Activated naive CD8-positive, alpha-beta T cell treated with anti-CD3 and anti-CD28 coated beads, Interleukin-2, amount 50 U/mL, for 24 hours (primary cell): ENCODE data around the gene UBE3C.

Source experiments
- ATAC-seq: fragments of 150-1000 bp; cut with Tn5 transposase; one replicate; pipeline ENCODE4 v1.10.0; 2021
- DNase-seq: peaks from one replicate; pipeline ENCODE4 v3.0.0; 2021
- H3K27ac Mint-ChIP-seq: one replicate; pipeline ENCODE4 v1.8.0; 2021; ENCODE audit warnings: mild to moderate bottlenecking, mixed read lengths
- H3K27me3 Mint-ChIP-seq: one replicate; pipeline ENCODE4 v1.8.0; 2021; ENCODE audit warnings: mixed read lengths
- H3K36me3 Mint-ChIP-seq: one replicate; pipeline ENCODE4 v1.8.0; 2021; ENCODE audit warnings: low read depth, mixed read lengths
- H3K4me1 Mint-ChIP-seq: one replicate; pipeline ENCODE4 v1.8.0; 2021; ENCODE audit warnings: mixed read lengths
- H3K4me3 Mint-ChIP-seq: one replicate; pipeline ENCODE4 v1.8.0; 2021; ENCODE audit warnings: mild to moderate bottlenecking, moderate library complexity, mixed read lengths
- H3K9me3 Mint-ChIP-seq: one replicate; pipeline ENCODE4 v1.8.0; 2021; ENCODE audit warnings: mixed read lengths

Gene UBE3C

DNA sequence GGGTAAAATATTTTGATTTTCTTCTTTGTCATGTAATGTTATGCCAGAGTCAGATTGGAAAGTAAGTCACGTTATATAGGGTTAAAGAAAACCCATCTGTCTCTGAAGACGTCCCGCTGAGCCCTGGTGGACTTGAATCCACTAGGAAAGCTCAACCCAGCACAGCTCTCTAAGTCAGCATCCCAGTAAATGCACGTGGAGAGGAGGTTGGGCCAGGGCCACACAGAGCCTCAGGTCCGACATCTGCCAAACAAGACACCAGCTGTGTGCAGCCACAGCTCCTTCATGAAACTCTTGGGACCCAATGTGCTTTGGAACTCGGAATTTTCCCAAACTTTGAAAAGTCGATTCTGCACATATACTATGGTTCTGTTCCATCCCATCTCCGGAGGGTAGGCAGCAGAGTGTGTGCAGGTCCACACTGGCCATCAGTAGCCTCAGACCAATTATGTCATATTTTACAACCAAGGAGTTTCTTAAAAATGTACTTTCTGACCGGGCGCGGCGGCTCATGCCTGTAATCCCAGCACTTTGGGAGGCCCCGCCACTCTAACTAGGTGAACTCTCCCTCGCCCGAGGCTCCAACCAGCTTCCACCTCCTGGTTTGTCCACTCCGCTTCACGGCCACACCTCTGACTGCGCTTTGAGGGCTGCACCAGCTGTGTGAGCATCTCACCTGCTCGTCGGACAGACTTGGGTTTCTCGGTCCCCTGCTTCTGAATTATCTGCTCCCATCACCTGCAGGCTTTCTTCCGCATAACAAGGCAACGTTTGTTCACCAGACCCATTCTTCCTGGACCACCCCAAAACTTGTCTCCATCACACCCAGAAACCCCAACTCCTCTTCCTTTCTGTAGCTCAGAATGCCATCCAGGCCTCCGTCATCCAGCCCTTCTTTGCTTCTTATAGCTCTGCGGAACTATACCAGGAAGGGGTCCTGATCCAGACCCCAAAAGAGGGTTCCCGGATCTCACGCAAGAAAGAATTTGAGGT lies 168.4 kb downstream of the UBE3C start:
- Mint-ChIP-seq H3K27ac (no peak overlapping the region), H3K9me3 (no peaks in the 10 kb centered on the region), H3K4me1 (peaks cover 28% of the 10 kb centered on the region), H3K4me3 (no peak overlapping the region), H3K36me3 (no peaks in the 10 kb centered on the region), H3K27me3 (no peaks in the 10 kb centered on the region)
- ATAC-seq: no peak
- no peak for DNase-seq

GRCh38 chr7:157309988-157310668 lies 171.4 kb downstream of the UBE3C start:
- no peaks in the 10 kb centered on the region for H3K36me3 Mint-ChIP-seq
- ATAC-seq (no peak), DNase-seq (no peak)
- peak overlapping the region; percentile 15 for H3K27ac Mint-ChIP-seq
- peaks cover 14% of the 10 kb centered on the region for H3K4me1 Mint-ChIP-seq
- H3K4me3 Mint-ChIP-seq: no peak overlapping the region
- no peaks in the 10 kb centered on the region for H3K27me3 Mint-ChIP-seq
- no peaks in the 10 kb centered on the region for H3K9me3 Mint-ChIP-seq

GRCh38 chr7:157310676-157311185 lies 172.0 kb downstream of the UBE3C start:
- ATAC-seq (no peak), DNase-seq (no peak)
- H3K27ac Mint-ChIP-seq: peak overlapping the region; percentile 15
- no peaks in the 10 kb centered on the region for H3K27me3 Mint-ChIP-seq
- no peaks in the 10 kb centered on the region for H3K9me3 Mint-ChIP-seq
- H3K36me3 Mint-ChIP-seq: no peaks in the 10 kb centered on the region
- peaks cover 14% of the 10 kb centered on the region for H3K4me1 Mint-ChIP-seq
- no peak overlapping the region for H3K4me3 Mint-ChIP-seq

- Mint-ChIP-seq H3K4me1 (peaks cover 5% of the 10 kb centered on the region), H3K36me3 (no peaks in the 10 kb centered on the region), H3K27me3 (no peaks in the 10 kb centered on the region), H3K4me3 (no peak overlapping the region), H3K27ac (no peak overlapping the region), H3K9me3 (no peaks in the 10 kb centered on the region)
- no peak for DNase-seq
- no peak for ATAC-seq
Observed at GRCh38 chr7:157312941-157313340, 174.2 kb downstream of the UBE3C start.

- H3K4me3 Mint-ChIP-seq: no peak overlapping the region
- no peaks in the 10 kb centered on the region for H3K36me3 Mint-ChIP-seq
- no peak overlapping the region for H3K27ac Mint-ChIP-seq
- no peak for ATAC-seq
- peaks cover 10% of the 10 kb centered on the region for H3K4me1 Mint-ChIP-seq
- no peaks in the 10 kb centered on the region for H3K27me3 Mint-ChIP-seq
- DNase-seq: no peak
- H3K9me3 Mint-ChIP-seq: no peaks in the 10 kb centered on the region
Observed at GRCh38 chr7:157313645-157314044, 174.9 kb downstream of the UBE3C start.

GRCh38 chr7:157318015-157318706 lies 179.4 kb downstream of the UBE3C start:
- Mint-ChIP-seq H3K27me3 (no peaks in the 10 kb centered on the region), H3K4me3 (no peak overlapping the region), H3K9me3 (no peaks in the 10 kb centered on the region), H3K36me3 (no peaks in the 10 kb centered on the region), H3K4me1 (peaks cover 7% of the 10 kb centered on the region), H3K27ac (no peak overlapping the region)
- peak; percentile 71 for ATAC-seq
- DNase-seq: no peak
